ENCODE measurements around the gene ERC2. TPM values are rescaled to one million over a fixed set of nuclear protein-coding genes. Genes with fewer than 3 reads are reported as not detected.

The ERC2 gene
- polyA plus RNA-seq, 2 of the 4 experiments (the other 2 are of a cell fraction) = 0.16 TPM; not detected in 1

DNA sequence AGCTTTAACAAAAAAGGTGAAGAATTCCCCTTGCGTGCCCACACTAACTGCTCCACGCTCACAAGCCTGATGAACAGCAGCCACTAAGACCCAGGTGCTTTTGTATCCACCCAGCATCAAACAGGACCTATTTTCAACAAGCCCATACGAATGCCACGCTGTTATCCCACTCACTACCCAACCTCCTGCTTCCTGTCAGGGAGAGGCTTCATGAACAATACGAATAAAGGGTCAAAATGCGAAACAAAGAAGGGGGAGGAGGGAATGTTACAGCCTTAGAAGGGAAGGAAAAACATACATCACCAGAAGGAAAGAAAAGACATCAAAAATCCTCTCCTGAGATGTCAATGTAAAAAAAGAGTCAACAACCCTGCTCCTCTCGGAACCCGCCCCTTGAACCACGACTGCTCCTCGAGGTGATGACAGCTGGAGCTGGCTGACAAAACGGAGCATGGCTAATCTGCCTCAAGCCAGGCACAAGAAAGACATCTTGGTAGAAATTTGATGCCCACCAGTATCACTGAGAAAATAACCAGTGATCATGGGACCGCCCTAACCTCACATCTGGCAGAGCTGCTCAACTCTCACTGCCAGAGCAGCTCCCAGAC is 9.7 kb downstream of the ERC2 start:
- no peaks in the 10 kb centered on the region for H3K9me3 ChIP-seq
- DNase-seq (ENCODE audit: low read depth in 1 of 2, low spot score in 1 of 2) (no peak), FAIRE-seq (no peak), ATAC-seq (no peak)
- no peak overlapping the region for H3K27ac ChIP-seq
- 1% methylated on average over 12 of the region's 12 CpGs for WGBS (ENCODE audit: missing lambda C conversion rate)
- H3K4me3 ChIP-seq = no peak overlapping the region
- H3K4me2 ChIP-seq = no peak overlapping the region
- CTCF ChIA-PET = interaction anchor here (0.9 to 2.5 kb wide), 2 partner anchors 111 to 118 kb away, joined by 4 to 8 read pairs; no protein-coding TSS in a partner anchor
- TF ChIP-seq FOSL2 (IDR thresholded peaks at IDR 0.05) (no peak), FOSL2 (CRISPR knock-in tag; IDR thresholded peaks at IDR 0.05) (no peak), EHF (CRISPR knock-in tag; IDR thresholded peaks at IDR 0.05) (no peak), MAZ (IDR thresholded peaks at IDR 0.05; ENCODE audit: borderline replicate concordance, low read depth, low read length) (no peak), JUN (IDR thresholded peaks at IDR 0.05) (no peak), CHD4 (IDR thresholded peaks at IDR 0.05; ENCODE audit: borderline replicate concordance) (no peak), TP53 (CRISPR knock-in tag; IDR thresholded peaks at IDR 0.05) (no peak), FOSB (CRISPR knock-in tag; IDR thresholded peaks at IDR 0.05) (no peak), CHD2 (IDR thresholded peaks at IDR 0.05; ENCODE audit: low read length, partially characterized antibody) (no peak), RCOR1 (IDR thresholded peaks at IDR 0.05; ENCODE audit: low read depth, low read length) (no peak), NPAS2 (CRISPR knock-in tag; IDR thresholded peaks at IDR 0.05; ENCODE audit: borderline replicate concordance) (no peak), ZSCAN20 (CRISPR knock-in tag; IDR thresholded peaks at IDR 0.05) (no peak), POLR2AphosphoS2 (conservative IDR thresholded peaks at IDR 0.05; ENCODE audit: low read length) (no peak), KDM5A (IDR thresholded peaks at IDR 0.05) (no peak), KDM1A (IDR thresholded peaks at IDR 0.05; ENCODE audit: low read depth) (no peak), ESRRA (IDR thresholded peaks at IDR 0.05; ENCODE audit: borderline replicate concordance, low read length) (no peak)
- TF ChIP-seq, protein P1, sequence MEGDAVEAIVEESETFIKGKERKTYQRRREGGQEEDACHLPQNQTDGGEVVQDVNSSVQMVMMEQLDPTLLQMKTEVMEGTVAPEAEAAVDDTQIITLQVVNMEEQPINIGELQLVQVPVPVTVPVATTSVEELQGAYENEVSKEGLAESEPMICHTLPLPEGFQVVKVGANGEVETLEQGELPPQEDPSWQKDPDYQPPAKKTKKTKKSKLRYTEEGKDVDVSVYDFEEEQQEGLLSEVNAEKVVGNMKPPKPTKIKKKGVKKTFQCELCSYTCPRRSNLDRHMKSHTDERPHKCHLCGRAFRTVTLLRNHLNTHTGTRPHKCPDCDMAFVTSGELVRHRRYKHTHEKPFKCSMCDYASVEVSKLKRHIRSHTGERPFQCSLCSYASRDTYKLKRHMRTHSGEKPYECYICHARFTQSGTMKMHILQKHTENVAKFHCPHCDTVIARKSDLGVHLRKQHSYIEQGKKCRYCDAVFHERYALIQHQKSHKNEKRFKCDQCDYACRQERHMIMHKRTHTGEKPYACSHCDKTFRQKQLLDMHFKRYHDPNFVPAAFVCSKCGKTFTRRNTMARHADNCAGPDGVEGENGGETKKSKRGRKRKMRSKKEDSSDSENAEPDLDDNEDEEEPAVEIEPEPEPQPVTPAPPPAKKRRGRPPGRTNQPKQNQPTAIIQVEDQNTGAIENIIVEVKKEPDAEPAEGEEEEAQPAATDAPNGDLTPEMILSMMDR (IDR thresholded peaks at IDR 0.05) = no peak
- TF ChIP-seq, protein P2, sequence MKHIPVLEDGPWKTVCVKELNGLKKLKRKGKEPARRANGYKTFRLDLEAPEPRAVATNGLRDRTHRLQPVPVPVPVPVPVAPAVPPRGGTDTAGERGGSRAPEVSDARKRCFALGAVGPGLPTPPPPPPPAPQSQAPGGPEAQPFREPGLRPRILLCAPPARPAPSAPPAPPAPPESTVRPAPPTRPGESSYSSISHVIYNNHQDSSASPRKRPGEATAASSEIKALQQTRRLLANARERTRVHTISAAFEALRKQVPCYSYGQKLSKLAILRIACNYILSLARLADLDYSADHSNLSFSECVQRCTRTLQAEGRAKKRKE (CRISPR knock-in tag; IDR thresholded peaks at IDR 0.05; ENCODE audit: low read depth) = no peak
- POLR2A ChIA-PET = no interaction called here
- no peaks in the 10 kb centered on the region for H3K4me1 ChIP-seq

DNA sequence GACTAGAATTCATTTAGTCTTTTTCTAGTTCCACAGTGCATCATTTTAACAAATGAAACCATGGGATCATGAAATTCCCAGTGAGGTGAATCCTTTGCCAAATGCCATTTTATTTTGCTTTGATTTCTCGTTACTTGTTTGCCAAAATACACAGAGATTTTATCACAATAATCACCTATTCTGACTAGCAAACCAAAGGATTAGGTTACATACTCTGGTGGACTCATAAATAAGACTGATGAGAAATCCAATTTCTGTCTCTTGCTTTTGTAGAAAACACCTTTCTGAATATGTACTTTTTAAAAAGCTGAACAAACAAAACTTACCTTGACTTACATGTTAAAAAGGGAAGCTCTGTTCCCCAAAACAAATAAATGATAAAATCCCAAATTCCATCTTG is 12.2 kb downstream of the ERC2 start:
- FAIRE-seq (no peak), ATAC-seq (no peak), DNase-seq (ENCODE audit: low read depth in 1 of 2, low spot score in 1 of 2) (no peak)
- H3K9me3 ChIP-seq = no peaks in the 10 kb centered on the region
- H3K27ac ChIP-seq = no peak overlapping the region
- WGBS (ENCODE audit: missing lambda C conversion rate) = 5% methylated on average over 1 of the region's 1 CpG
- no peak overlapping the region for H3K4me3 ChIP-seq
- H3K4me1 ChIP-seq = no peaks in the 10 kb centered on the region
- POLR2A ChIA-PET = no interaction called here
- CTCF ChIA-PET = interaction anchor here (1.2 kb wide), 1 partner anchor 1603 kb away, joined by 4 read pairs; no protein-coding TSS in a partner anchor
- no peak overlapping the region for H3K4me2 ChIP-seq
- no peak for TF ChIP-seq REST (IDR thresholded peaks at IDR 0.05)
- no peak for TF ChIP-seq RARB (CRISPR knock-in tag; IDR thresholded peaks at IDR 0.05)
- no peak for TF ChIP-seq NPAS2 (CRISPR knock-in tag; IDR thresholded peaks at IDR 0.05; ENCODE audit: borderline replicate concordance)
- TF ChIP-seq SMC3 (IDR thresholded peaks at IDR 0.05) = no peak
- TF ChIP-seq RAD21 (conservative IDR thresholded peaks at IDR 0.05 in 1 of 2, IDR thresholded peaks at IDR 0.05 in 1 of 2) = no peak
- TF ChIP-seq ZC3H11A (IDR thresholded peaks at IDR 0.05) = no peak
- TF ChIP-seq, protein P1 (IDR thresholded peaks at IDR 0.05) = no peak
- TF ChIP-seq, protein P3, sequence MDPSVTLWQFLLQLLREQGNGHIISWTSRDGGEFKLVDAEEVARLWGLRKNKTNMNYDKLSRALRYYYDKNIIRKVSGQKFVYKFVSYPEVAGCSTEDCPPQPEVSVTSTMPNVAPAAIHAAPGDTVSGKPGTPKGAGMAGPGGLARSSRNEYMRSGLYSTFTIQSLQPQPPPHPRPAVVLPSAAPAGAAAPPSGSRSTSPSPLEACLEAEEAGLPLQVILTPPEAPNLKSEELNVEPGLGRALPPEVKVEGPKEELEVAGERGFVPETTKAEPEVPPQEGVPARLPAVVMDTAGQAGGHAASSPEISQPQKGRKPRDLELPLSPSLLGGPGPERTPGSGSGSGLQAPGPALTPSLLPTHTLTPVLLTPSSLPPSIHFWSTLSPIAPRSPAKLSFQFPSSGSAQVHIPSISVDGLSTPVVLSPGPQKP (IDR thresholded peaks at IDR 0.05; ENCODE audit: low read depth, low read length) = no peak
- TF ChIP-seq BHLHE40 (IDR thresholded peaks at IDR 0.05; ENCODE audit: low read depth, low read length) = no peak
- no peak for TF ChIP-seq TP53 (CRISPR knock-in tag; IDR thresholded peaks at IDR 0.05)
- TF ChIP-seq CHD4 (IDR thresholded peaks at IDR 0.05; ENCODE audit: borderline replicate concordance) = no peak
- no peak for TF ChIP-seq KDM1A (IDR thresholded peaks at IDR 0.05; ENCODE audit: low read depth)
- TF ChIP-seq JUNB (IDR thresholded peaks at IDR 0.05) = no peak
